ENCODE measurements around the gene ADGRL3.

DNA sequence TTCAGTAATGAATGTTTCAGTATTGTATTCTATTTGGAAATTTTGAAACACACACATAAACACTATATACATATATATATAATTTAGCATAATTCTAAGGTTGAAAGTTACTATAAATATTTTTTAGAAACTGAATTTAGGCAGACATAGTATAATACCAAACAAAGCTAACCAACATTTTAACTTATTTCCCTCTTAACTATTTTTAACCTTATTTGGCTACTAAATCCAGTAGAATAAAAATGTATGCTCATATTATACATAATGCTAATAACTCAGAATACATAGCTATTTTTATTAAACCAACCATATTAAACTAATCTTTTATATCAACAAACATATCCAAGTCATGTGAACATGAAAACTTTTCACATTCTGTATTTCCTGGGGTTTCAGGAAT lies 563.6 kb downstream of the ADGRL3 start:
- TF ChIP-seq POLR2A (IDR thresholded peaks at IDR 0.05; ENCODE audit: low read length) = no peak
- TF ChIP-seq GATA1 (IDR thresholded peaks at IDR 0.05; ENCODE audit: low read depth, low read length) = no peak

Data from erythroblast (primary cell).